HepG2 (cell line): ENCODE measurements around the gene TRABD. TPM values are rescaled to one million over a fixed set of nuclear protein-coding genes. Genes with fewer than 3 reads are reported as not detected.

ENCODE experiments used
- GABPA ChIP-seq, 2 experiments: IDR thresholded peaks; 2 replicates each; pipeline ENCODE4 v1.6.1; 2011 to 2016; ENCODE audit warnings: low read depth in 2 of 2, low read length in 1 of 2, missing biosample characterization in 1 of 2, missing genetic modification characterization in 1 of 2
- NR3C1 ChIP-seq: sonication (generic); formaldehyde crosslinking; IDR thresholded peaks from 2 replicates; pipeline ENCODE4 v1.4.0; 2020; ENCODE audit warnings: missing genetic modification reagents
- RBFOX2 ChIP-seq: fragments of 200-400 bp; formaldehyde crosslinking; IDR thresholded peaks from 2 replicates; pipeline ENCODE4 v1.6.1; 2017; ENCODE audit warnings: low read depth, mild to moderate bottlenecking, low read length
- RFX3 ChIP-seq: IDR thresholded peaks from 2 replicates; pipeline ENCODE4 v1.6.1; 2016; ENCODE audit warnings: missing biosample characterization, missing genetic modification reagents
- SIN3B ChIP-seq: fragments of 150-350 bp; IDR thresholded peaks from 2 replicates; pipeline ENCODE4 v1.6.1; 2014; ENCODE audit warnings: low read length
- ZBTB33 ChIP-seq: sonication (generic); formaldehyde crosslinking; IDR thresholded peaks from 2 replicates; pipeline ENCODE4 v1.4.0; 2020; ENCODE audit warnings: missing genetic modification reagents
- ZBTB46 ChIP-seq: sonication (generic); formaldehyde crosslinking; IDR thresholded peaks from 2 replicates; pipeline ENCODE4 v1.4.0; 2020; ENCODE audit warnings: mild to moderate bottlenecking, missing genetic modification reagents, borderline replicate concordance
- ZGPAT ChIP-seq: IDR thresholded peaks from 2 replicates; pipeline ENCODE4 v1.6.1; 2016; ENCODE audit warnings: mild to moderate bottlenecking
- ZNF280B ChIP-seq: sonication (generic); formaldehyde crosslinking; IDR thresholded peaks from 2 replicates; pipeline ENCODE4 v1.5.0; 2020; ENCODE audit warnings: missing genetic modification reagents, mild to moderate bottlenecking, borderline replicate concordance
- ZNF331 ChIP-seq: sonication (generic); formaldehyde crosslinking; IDR thresholded peaks from 2 replicates; pipeline ENCODE4 v1.4.0; 2020; ENCODE audit warnings: missing genetic modification reagents
- ZNF740 ChIP-seq: sonication (generic); formaldehyde crosslinking; IDR thresholded peaks from 2 replicates; pipeline ENCODE4 v1.4.0; 2020; ENCODE audit warnings: missing genetic modification reagents
- polyA plus RNA-seq, 8 experiments: library from polyadenylated mRNA; depleted of rRNA in 3 of 8; stranded (reverse) in 7 of 8; unstranded in 1 of 8; fragments of >200 nt; fragmentation: Illumina TruSeq in 4 of 8; extraction: Trizol in 4 of 8; gene quantifications; 2 replicates each; pipeline versions ENCODE4 v1.2.1 to v1.2.3, GENCODE V29; 2011 to 2016; ENCODE audit warnings: low read depth in 4 of 8, missing spikeins in 1 of 8, mixed read lengths in 1 of 8; ENCODE audit not compliant: insufficient read depth in 1 of 8
- total RNA-seq, 5 experiments: library from RNA; depleted of rRNA; stranded (reverse); fragments of >200 nt; fragmentation: Illumina TruSeq; extraction: Trizol; gene quantifications; 2 replicates each; pipeline ENCODE4 v1.2.3, GENCODE V29; 2016; ENCODE audit warnings: low read depth in 1 of 5

The TRABD gene
- total and polyA plus RNA-seq, 2 of the 13 experiments (the other 11 are each of a cell fraction or from before 2014, with no cell fraction given): 21.5 to 28.9 TPM

DNA sequence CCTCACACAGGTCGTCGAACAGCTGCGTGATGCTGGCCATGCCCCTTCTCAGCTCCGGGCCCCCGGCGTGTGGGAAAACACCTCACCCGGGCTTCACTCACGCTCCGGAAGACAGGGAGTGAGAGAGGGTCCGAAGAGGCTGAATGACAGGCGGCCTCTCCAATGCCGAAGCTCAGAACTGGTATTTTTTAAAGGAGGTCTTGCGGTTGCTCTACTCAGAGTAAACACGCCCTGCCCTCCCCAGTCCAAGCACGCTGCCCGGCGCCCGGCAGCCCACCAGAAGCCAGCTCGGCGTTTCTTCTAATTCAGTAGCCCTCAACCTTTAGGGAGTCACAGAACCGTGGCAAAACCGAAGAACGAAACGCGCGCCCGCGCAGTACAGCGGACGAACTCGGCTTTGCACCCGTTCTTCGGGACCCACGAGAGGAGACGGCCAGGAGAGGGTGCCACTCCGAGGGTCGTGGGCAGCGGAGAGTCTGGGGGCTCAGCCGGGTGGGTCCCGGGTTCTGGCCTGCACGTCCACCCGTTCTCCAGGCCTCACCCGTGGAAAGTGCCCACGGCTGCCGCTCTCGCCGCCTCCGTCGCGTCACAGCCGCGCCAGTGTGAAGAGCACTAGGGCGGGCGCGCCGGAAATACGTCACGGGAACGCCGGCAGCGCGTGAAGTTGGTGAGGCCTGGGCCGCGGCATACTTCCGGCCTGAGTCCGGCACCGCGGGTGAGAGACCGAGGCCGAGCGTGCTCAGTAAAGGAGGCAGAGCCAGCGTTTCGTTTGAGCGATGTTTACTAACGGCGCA lies 58.9 kb downstream of the TRABD start, which contains the start of gene TUBGCP6 (continued):
- TF ChIP-seq ZBTB33 (CRISPR knock-in tag) (peak; percentile 44; the same call in 1 of the 2 replicates), NR3C1 (CRISPR knock-in tag) (no peak), RFX3 (no peak), ZNF331 (CRISPR knock-in tag) (peak; percentile 73; the same call in 1 of the 2 replicates), ZGPAT (CRISPR knock-in tag) (peak; percentile 84), GABPA (IDR thresholded peaks at IDR 0.05; ENCODE audit: low read depth, low read length) (peak; percentile 99), GABPA (CRISPR knock-in tag; IDR thresholded peaks at IDR 0.05; ENCODE audit: low read depth) (peak; percentile 98), ZNF280B (CRISPR knock-in tag) (peak; percentile 52; the same call in 1 of the 2 replicates), RBFOX2 (peak; percentile 97), ZNF740 (CRISPR knock-in tag) (0 out of 2 replicates have a peak, but pooled peaks have one; percentile 46), ZBTB46 (CRISPR knock-in tag) (peak; percentile 56; the same call in 1 of the 2 replicates), SIN3B (peak; percentile 81; the same call in 1 of the 2 replicates)
